OCI-LY1 (cell line): ENCODE results near the gene PDZD2.
A peak's percentile ranks its signal among the peaks of the same experiment; 100 is the strongest.
"Not testable (repeated sequence)": the region's sequence is repeated elsewhere in the genome, so short reads cannot be mapped to it uniquely, and the experiment has no call there.

Experiments used
- H2AFZ ChIP-seq: fragments of 200-600 bp; sonication (generic), shearing (Covaris generic); 2 replicates; pipeline ENCODE4 v1.6.0; 2014; ENCODE audit warnings: antibody characterized with exemption, mild to moderate bottlenecking, low read length
- H3F3A ChIP-seq: fragments of 200-600 bp; sonication (generic), shearing (Covaris generic); 2 replicates; pipeline ENCODE4 v1.6.0; 2014; ENCODE audit warnings: mild to moderate bottlenecking, antibody characterized with exemption, low read length, moderate library complexity; ENCODE audit not compliant: insufficient read depth
- H3K27ac ChIP-seq: fragments of 200-600 bp; sonication (generic); 2 replicates; pipeline ENCODE4 v1.5.1; 2014; ENCODE audit warnings: low read length, mixed run types, mild to moderate bottlenecking, low read depth; ENCODE audit not compliant: poor library complexity, severe bottlenecking
- H3K27me3 ChIP-seq: fragments of 200-600 bp; sonication (generic); 2 replicates; pipeline ENCODE4 v1.6.0; 2014; ENCODE audit warnings: antibody characterized with exemption, mild to moderate bottlenecking, low read length, moderate library complexity; ENCODE audit not compliant: insufficient read depth
- H3K36me3 ChIP-seq: fragments of 200-600 bp; sonication (generic); 2 replicates; pipeline ENCODE4 v1.6.1; 2014; ENCODE audit warnings: mild to moderate bottlenecking, antibody characterized with exemption, low read length, moderate library complexity, mixed read lengths; ENCODE audit not compliant: insufficient read depth
- H3K4me1 ChIP-seq: fragments of 200-600 bp; sonication (generic); 2 replicates; pipeline ENCODE4 v1.5.1; 2014; ENCODE audit warnings: mild to moderate bottlenecking, low read length, moderate library complexity; ENCODE audit not compliant: insufficient read depth, severe bottlenecking
- H3K4me2 ChIP-seq: fragments of 200-600 bp; sonication (generic), shearing (Covaris generic); 2 replicates; pipeline ENCODE4 v1.6.1; 2014; ENCODE audit warnings: low read length
- H3K4me3 ChIP-seq: fragments of 200-600 bp; sonication (generic); 2 replicates; pipeline ENCODE4 v1.5.1; 2014; ENCODE audit warnings: low read length, low read depth, mild to moderate bottlenecking, mixed read lengths; ENCODE audit not compliant: poor library complexity, severe bottlenecking
- H3K79me2 ChIP-seq: fragments of 200-600 bp; shearing (Covaris generic); 2 replicates; pipeline ENCODE4 v1.6.1; 2016; ENCODE audit warnings: mixed run types, low read length, mixed read lengths; ENCODE audit not compliant: insufficient read depth
- H3K9ac ChIP-seq: fragments of 200-600 bp; sonication (generic), shearing (Covaris generic); 2 replicates; pipeline ENCODE4 v1.6.1; 2014; ENCODE audit warnings: mild to moderate bottlenecking, low read length, mixed read lengths
- H3K9me2 ChIP-seq: fragments of 200-600 bp; sonication (generic), shearing (Covaris generic); 2 replicates; pipeline ENCODE4 v1.6.1; 2014; ENCODE audit warnings: low read depth, mild to moderate bottlenecking, low read length, mixed read lengths
- H3K9me3 ChIP-seq: fragments of 200-600 bp; shearing (Covaris generic); 2 replicates; pipeline ENCODE4 v1.6.1; 2014; ENCODE audit warnings: low read length, mixed read lengths
- H4K20me1 ChIP-seq: fragments of 200-600 bp; sonication (generic), shearing (Covaris generic); 2 replicates; pipeline ENCODE4 v1.6.0; 2016; ENCODE audit warnings: mild to moderate bottlenecking, low read length; ENCODE audit not compliant: insufficient read depth
- EZH2 ChIP-seq: fragments of 200-600 bp; sonication (generic), shearing (Covaris generic); IDR thresholded peaks from 2 replicates; pipeline ENCODE4 v1.8.0; 2017; ENCODE audit warnings: borderline replicate concordance, mixed run types, mild to moderate bottlenecking, antibody characterized with exemption, low read length, moderate library complexity, mixed read lengths
- TF ChIP-seq, protein P1 (sequence below): fragments of 200-600 bp; sonication (generic), shearing (Covaris generic); IDR thresholded peaks from 2 replicates; pipeline ENCODE4 v1.5.1; 2017; ENCODE audit warnings: mild to moderate bottlenecking, antibody characterized with exemption, low read length, moderate library complexity, mixed read lengths

PDZD2 gene

DNA sequence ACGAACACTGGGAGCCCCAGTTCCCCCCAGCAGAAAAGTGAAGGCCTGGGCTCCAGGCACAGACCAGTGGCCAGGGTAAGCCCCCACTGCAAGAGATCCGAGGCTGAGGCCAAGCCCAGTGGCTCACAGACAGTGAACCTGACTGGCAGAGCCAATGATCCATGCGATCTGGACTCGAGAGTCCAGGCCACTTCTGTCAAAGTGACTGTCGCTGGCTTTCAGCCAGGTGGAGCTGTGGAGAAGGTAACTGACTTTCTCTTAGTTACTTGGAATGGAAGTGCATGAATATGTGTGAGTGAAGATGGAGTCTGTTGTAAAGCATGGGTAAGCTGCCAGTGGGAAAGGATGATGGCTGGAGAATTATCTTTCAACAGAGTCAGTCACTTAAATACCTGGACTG is 435.5 kb downstream of the PDZD2 start:
- H4K20me1 ChIP-seq, result no peaks in the 10 kb centered on the region
- no peaks in the 10 kb centered on the region for H3K27me3 ChIP-seq
- no peaks in the 10 kb centered on the region for H3K79me2 ChIP-seq
- no peak overlapping the region for H3K4me2 ChIP-seq
- peaks cover 4% of the 10 kb centered on the region for H3K4me1 ChIP-seq
- TF ChIP-seq, protein P1, sequence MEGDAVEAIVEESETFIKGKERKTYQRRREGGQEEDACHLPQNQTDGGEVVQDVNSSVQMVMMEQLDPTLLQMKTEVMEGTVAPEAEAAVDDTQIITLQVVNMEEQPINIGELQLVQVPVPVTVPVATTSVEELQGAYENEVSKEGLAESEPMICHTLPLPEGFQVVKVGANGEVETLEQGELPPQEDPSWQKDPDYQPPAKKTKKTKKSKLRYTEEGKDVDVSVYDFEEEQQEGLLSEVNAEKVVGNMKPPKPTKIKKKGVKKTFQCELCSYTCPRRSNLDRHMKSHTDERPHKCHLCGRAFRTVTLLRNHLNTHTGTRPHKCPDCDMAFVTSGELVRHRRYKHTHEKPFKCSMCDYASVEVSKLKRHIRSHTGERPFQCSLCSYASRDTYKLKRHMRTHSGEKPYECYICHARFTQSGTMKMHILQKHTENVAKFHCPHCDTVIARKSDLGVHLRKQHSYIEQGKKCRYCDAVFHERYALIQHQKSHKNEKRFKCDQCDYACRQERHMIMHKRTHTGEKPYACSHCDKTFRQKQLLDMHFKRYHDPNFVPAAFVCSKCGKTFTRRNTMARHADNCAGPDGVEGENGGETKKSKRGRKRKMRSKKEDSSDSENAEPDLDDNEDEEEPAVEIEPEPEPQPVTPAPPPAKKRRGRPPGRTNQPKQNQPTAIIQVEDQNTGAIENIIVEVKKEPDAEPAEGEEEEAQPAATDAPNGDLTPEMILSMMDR, result peak; percentile 10; the same call in 1 of the 2 replicates
- TF ChIP-seq EZH2, result no peak
- peaks cover 7% of the 10 kb centered on the region; the same call in 1 of the 2 replicates for H3K36me3 ChIP-seq
- no peaks in the 10 kb centered on the region for H3K9me2 ChIP-seq
- H2AFZ ChIP-seq, result no peak overlapping the region
- no peaks in the 10 kb centered on the region for H3K9me3 ChIP-seq
- no peak overlapping the region for H3K27ac ChIP-seq
- H3K4me3 ChIP-seq, result no peak overlapping the region
- no peak overlapping the region for H3K9ac ChIP-seq
- no peaks in the 10 kb centered on the region for H3F3A ChIP-seq

DNA sequence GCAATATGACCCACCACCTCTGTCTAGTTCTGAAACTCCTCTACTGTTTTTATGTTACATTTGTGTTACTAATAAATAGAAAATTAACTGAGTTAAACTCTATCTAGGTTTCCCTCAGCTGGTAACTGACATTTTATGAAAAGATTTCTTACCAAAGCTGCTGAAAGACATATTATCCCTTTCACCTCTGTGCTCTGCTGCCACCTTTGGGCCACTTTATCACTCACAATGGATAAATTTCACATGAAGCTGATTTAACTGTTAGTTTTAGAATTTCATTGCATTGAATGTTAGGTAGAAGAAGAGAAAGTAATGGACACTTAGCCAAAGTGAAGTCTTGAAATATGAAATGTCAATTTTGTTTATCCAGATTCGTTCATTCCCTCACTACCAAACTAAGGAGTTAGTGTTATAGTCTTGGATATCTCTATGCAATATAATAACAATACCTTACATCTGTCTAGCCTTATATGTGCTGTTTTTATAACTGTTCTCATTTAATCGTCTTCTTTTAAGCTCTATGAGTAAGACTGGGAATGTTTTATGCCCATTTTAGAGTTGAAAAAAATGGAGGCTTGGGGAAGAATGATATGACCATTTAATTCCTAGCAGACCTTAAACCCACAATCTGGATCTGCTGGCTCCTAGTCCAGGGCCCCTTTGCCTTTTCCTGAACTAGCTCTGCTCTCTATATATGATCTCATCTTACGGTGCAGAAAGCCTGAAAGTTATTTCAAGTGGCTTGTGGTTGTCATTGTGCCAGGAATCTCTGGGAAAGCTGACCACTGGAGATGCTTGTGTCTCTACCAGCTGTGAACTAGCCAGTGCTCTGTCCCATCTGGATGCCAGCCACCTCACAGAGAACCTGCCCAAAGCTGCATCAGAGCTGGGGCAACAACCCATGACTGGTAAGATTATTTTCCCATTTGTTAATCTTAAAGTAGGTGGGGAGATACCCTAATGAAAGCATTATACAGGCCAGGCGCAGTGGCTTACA is 438.1 kb downstream of the PDZD2 start:
- no peaks in the 10 kb centered on the region for H3K9me3 ChIP-seq
- H3K4me1 ChIP-seq, result peaks cover 4% of the 10 kb centered on the region
- no peak overlapping the region for H3K4me2 ChIP-seq
- H2AFZ ChIP-seq, result no peak overlapping the region
- no peak overlapping the region for H3K4me3 ChIP-seq
- peaks cover 9% of the 10 kb centered on the region for H3K36me3 ChIP-seq
- H3K9ac ChIP-seq, result no peak overlapping the region
- no peaks in the 10 kb centered on the region for H3F3A ChIP-seq
- no peak overlapping the region for H3K27ac ChIP-seq
- no peaks in the 10 kb centered on the region for H3K79me2 ChIP-seq
- no peaks in the 10 kb centered on the region for H3K27me3 ChIP-seq
- no peaks in the 10 kb centered on the region for H4K20me1 ChIP-seq
- TF ChIP-seq, protein P1, result peak; percentile 95
- TF ChIP-seq EZH2, result no peak
- no peaks in the 10 kb centered on the region for H3K9me2 ChIP-seq

DNA sequence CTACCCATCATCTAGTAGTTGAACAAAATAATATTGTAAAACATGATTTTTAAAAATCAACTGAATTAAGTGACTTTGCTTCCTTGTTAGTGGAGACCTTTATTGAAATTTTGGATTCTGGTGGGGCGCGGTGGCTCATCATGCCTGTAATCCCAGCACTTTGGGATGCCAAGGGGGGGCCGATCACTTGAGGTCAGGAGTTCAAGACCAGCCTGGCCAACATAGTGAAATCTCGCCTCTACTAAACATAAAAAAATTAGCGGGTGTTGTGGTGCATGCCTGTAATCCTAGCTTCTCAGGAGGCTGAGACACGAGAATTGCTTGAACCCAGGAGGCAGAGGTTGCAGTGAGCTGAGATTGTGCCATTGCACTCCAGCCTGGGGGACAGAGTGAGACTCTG is 439.9 kb downstream of the PDZD2 start:
- H3K9me2 ChIP-seq, H3F3A ChIP-seq, H3K36me3 ChIP-seq, H3K9ac ChIP-seq, H3K4me2 ChIP-seq, H3K27ac ChIP-seq, H2AFZ ChIP-seq, H4K20me1 ChIP-seq, H3K9me3 ChIP-seq, H3K4me1 ChIP-seq, H3K79me2 ChIP-seq, H3K27me3 ChIP-seq, H3K4me3 ChIP-seq: not testable (repeated sequence)

DNA sequence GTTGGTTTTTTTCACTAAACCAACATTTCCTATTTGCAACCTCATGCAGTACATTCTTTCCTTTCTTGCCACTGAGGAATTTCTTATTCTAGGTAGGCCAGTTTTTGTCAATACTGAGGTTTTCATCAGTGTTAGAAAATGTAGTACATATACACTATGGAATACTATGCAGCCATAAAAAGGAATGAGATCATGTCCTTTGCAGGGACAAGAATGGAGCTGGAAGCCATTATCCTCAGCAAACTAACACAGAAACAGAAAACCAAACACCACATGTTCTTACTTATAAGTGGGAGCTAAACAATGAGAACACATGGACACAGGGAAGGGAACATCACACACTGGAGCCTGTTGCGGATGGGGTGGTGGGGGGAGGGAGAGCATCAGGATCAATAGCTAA is 441.6 kb downstream of the PDZD2 start:
- not testable (repeated sequence) for H3K9me3 ChIP-seq, H3K79me2 ChIP-seq, H4K20me1 ChIP-seq, H3F3A ChIP-seq, H3K27ac ChIP-seq, H3K4me1 ChIP-seq, H3K9ac ChIP-seq, H3K4me2 ChIP-seq, H3K9me2 ChIP-seq, H2AFZ ChIP-seq, H3K4me3 ChIP-seq, H3K27me3 ChIP-seq
- peaks cover 12% of the 10 kb centered on the region for H3K36me3 ChIP-seq
